HUES6 (cell line): ENCODE results near the gene STK11.

ENCODE experiments used
- H3K27ac ChIP-seq: 2 replicates; pipeline ENCODE4 v1.7.0; 2013; ENCODE audit warnings: low read depth, mild to moderate bottlenecking, low read length, inconsistent platforms
- H3K27me3 ChIP-seq: 2 replicates; pipeline ENCODE4 v1.6.1; 2013; ENCODE audit warnings: low read length; ENCODE audit not compliant: control insufficient read depth, insufficient read depth
- H3K36me3 ChIP-seq: 2 replicates; pipeline ENCODE4 v1.6.1; 2013; ENCODE audit warnings: low read length; ENCODE audit not compliant: control insufficient read depth, insufficient read depth
- H3K4me1 ChIP-seq: 2 replicates; pipeline ENCODE4 v1.6.1; 2013; ENCODE audit warnings: low read length; ENCODE audit not compliant: control insufficient read depth, insufficient read depth
- H3K4me3 ChIP-seq: 2 replicates; pipeline ENCODE4 v1.5.1; 2013; ENCODE audit warnings: low read depth, low read length
- H3K9ac ChIP-seq: one replicate; pipeline ENCODE4 v1.6.1; 2013; ENCODE audit warnings: mild to moderate bottlenecking, low read length
- H3K9me3 ChIP-seq: 2 replicates; pipeline ENCODE4 v1.6.1; 2013; ENCODE audit warnings: low read depth, low read length; ENCODE audit not compliant: control insufficient read depth, insufficient read depth

Gene STK11

DNA sequence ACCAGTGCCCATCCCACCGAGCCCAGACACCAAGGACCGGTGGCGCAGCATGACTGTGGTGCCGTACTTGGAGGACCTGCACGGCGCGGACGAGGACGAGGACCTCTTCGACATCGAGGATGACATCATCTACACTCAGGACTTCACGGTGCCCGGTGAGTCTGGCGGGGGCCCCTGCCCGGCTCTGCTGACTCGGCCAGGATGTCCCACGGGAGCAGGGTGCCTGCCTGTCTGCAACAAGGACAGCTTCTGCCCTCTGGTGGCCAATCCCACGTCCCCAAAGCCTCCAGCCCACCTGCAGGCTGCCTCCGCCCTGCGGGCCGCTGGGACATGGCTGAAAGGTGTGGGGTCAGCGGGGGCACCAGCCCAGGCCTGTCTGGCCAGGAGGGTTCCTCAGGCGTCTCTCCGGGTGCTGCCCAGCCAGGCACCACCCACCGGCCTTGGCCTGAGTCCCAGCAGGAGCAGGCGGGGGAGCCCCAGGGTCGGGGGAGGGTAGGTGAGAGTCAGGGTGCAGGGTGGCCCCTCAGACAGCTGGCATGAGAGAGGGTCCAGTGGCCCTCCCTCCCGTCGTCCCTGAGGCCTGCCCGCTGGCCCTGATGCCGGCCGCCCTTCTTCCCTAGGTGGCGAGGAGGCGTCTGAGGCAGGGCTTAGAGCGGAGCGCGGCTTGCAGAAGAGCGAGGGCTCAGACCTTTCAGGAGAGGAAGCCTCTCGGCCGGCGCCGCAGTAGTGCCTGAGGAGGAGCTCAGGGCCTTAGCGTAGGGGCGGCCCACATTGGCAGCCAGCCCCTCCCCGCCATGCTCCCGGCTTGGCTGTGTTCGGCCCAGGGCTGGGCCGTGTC lies 17.7 kb downstream of the STK11 start:
- H3K4me3 ChIP-seq, result no peak overlapping the region
- no peak overlapping the region for H3K27ac ChIP-seq
- H3K4me1 ChIP-seq, result no peaks in the 10 kb centered on the region; the same call in 1 of the 2 replicates
- H3K9ac ChIP-seq, result no peak overlapping the region
- no peaks in the 10 kb centered on the region for H3K27me3 ChIP-seq
- H3K36me3 ChIP-seq, result peaks cover 60% of the 10 kb centered on the region
- H3K9me3 ChIP-seq, result no peaks in the 10 kb centered on the region

- Histone ChIP-seq H3K27me3 (no peaks in the 10 kb centered on the region), H3K4me1 (no peaks in the 10 kb centered on the region), H3K27ac (no peak overlapping the region), H3K9me3 (no peaks in the 10 kb centered on the region), H3K4me3 (no peak overlapping the region), H3K9ac (no peak overlapping the region), H3K36me3 (peaks cover 61% of the 10 kb centered on the region)
Observed at GRCh38 chr19:1224047-1224825, 18.7 kb downstream of the STK11 start.

GRCh38 chr19:1224847-1225246 lies 19.3 kb downstream of the STK11 start:
- no peaks in the 10 kb centered on the region for H3K9me3 ChIP-seq
- no peak overlapping the region for H3K9ac ChIP-seq
- no peak overlapping the region for H3K27ac ChIP-seq
- H3K4me1 ChIP-seq, result no peaks in the 10 kb centered on the region
- no peaks in the 10 kb centered on the region for H3K27me3 ChIP-seq
- H3K4me3 ChIP-seq, result no peak overlapping the region
- H3K36me3 ChIP-seq, result peaks cover 60% of the 10 kb centered on the region

- Histone ChIP-seq H3K9ac (no peak overlapping the region), H3K27ac (no peak overlapping the region), H3K36me3 (peaks cover 56% of the 10 kb centered on the region), H3K4me1 (no peaks in the 10 kb centered on the region), H3K9me3 (no peaks in the 10 kb centered on the region), H3K27me3 (no peaks in the 10 kb centered on the region), H3K4me3 (no peak overlapping the region)
Observed at GRCh38 chr19:1225440-1226226, 20.1 kb downstream of the STK11 start.

GRCh38 chr19:1226227-1226518 lies 20.6 kb downstream of the STK11 start:
- peaks cover 51% of the 10 kb centered on the region for H3K36me3 ChIP-seq

DNA sequence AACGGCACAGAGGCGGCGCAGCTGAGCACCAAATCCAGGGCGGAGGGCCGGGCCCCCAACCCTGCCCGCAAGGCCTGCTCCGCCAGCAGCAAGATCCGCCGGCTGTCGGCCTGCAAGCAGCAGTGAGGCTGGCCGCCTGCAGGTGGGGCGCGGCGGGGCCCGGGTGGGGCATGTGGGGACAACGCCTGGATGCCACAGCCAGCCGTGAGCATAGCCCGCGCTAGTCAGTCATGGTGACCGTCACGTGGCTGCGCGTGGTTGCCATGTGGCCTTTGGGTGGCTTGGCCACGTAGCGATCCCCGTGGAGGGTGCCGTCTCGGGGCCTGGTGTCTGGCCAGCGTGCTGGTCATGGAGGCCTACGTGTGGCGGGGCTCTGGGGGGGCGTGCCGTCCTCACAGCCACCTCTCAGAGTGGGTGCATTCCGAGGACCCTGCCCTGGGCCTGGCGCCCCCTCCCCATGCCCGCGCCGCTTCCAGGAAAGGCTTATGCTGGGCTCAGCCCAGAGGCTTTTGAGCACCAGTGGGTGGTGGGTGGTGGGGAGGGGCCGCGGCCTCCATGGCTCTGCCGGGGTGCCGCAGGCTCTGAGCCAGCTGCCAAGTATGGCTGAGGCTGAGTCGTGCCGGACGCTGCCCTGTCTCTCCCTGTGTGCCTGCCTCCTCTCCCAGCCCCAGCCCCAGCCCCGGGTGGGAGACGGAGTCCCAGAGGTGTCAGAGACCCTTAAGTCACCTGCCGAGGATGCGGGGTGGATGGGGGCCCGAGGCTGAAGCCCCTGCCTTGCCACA lies 21.1 kb downstream of the STK11 start:
- Histone ChIP-seq H3K4me3 (no peak overlapping the region), H3K4me1 (no peaks in the 10 kb centered on the region), H3K27ac (no peak overlapping the region), H3K36me3 (peaks cover 51% of the 10 kb centered on the region), H3K9me3 (no peaks in the 10 kb centered on the region), H3K27me3 (no peaks in the 10 kb centered on the region), H3K9ac (no peak overlapping the region)

More at GRCh38 chr19:1226227-1226518, 20.6 kb downstream of the STK11 start:
- no peaks in the 10 kb centered on the region for H3K4me1 ChIP-seq
- no peaks in the 10 kb centered on the region for H3K27me3 ChIP-seq
- no peak overlapping the region for H3K27ac ChIP-seq
- no peaks in the 10 kb centered on the region for H3K9me3 ChIP-seq
- no peak overlapping the region for H3K9ac ChIP-seq
- no peak overlapping the region for H3K4me3 ChIP-seq

GRCh38 chr19:1227304-1228054 lies 21.9 kb downstream of the STK11 start:
- H3K27ac ChIP-seq, result no peak overlapping the region
- peaks cover 54% of the 10 kb centered on the region for H3K36me3 ChIP-seq
- no peaks in the 10 kb centered on the region for H3K9me3 ChIP-seq
- no peaks in the 10 kb centered on the region for H3K27me3 ChIP-seq
- H3K4me3 ChIP-seq, result no peak overlapping the region
- no peaks in the 10 kb centered on the region for H3K4me1 ChIP-seq
- H3K9ac ChIP-seq, result no peak overlapping the region

DNA sequence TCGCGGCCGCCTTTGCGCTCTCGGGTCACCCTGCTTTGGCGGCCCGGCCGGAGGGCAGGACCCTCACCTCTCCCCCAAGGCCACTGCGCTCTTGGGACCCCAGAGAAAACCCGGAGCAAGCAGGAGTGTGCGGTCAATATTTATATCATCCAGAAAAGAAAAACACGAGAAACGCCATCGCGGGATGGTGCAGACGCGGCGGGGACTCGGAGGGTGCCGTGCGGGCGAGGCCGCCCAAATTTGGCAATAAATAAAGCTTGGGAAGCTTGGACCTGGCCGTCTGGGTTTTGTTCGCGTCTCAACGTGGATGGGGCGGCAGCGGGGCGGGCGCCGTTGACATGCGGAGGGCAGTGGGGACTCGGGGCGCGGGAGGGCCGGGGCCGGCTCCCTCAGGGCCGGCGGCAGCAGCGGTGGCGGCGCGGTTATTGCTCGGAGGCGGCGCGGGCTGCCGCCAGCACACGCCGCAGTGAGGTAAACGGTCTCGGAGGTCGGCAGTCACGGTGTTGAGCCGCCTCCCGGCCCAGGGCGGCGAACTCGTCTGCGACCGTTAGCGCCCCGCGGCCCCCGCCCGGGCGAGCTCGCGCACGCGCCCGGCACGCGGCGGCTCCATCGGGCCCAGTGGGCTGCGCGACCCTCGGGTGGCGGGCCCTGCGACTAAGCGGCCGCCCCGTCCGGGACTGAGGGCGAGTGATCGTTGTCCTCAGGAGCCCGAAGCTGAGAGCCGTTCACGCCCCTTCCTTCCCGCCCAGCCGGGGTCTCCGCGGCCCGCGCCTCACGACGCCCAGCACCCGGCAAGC lies 22.8 kb downstream of the STK11 start:
- H3K27ac ChIP-seq, result no peak overlapping the region
- no peak overlapping the region for H3K9ac ChIP-seq
- H3K27me3 ChIP-seq, result no peaks in the 10 kb centered on the region
- peaks cover 54% of the 10 kb centered on the region for H3K36me3 ChIP-seq
- no peaks in the 10 kb centered on the region for H3K4me1 ChIP-seq
- no peak overlapping the region for H3K4me3 ChIP-seq
- no peaks in the 10 kb centered on the region for H3K9me3 ChIP-seq

- Histone ChIP-seq H3K4me3 (no peak overlapping the region), H3K9me3 (no peaks in the 10 kb centered on the region), H3K36me3 (peaks cover 60% of the 10 kb centered on the region), H3K27ac (no peak overlapping the region), H3K4me1 (no peaks in the 10 kb centered on the region), H3K9ac (no peak overlapping the region), H3K27me3 (no peaks in the 10 kb centered on the region)
Observed at GRCh38 chr19:1229056-1229923, 23.7 kb downstream of the STK11 start.
